Skeletal muscle satellite cell (primary cell): ENCODE data around the gene TMEM183A.
"Not testable (repeated sequence)": the region's sequence is repeated elsewhere in the genome, so short reads cannot be mapped to it uniquely, and the experiment has no call there.

Experiments used
- H3K27me3 ChIP-seq: 2 replicates; pipeline ENCODE4 v1.7.0; 2013; ENCODE audit warnings: low read length; ENCODE audit not compliant: control insufficient read depth, insufficient read depth
- H3K36me3 ChIP-seq: 2 replicates; pipeline ENCODE4 v1.7.0; 2013; ENCODE audit warnings: mild to moderate bottlenecking, control low read depth, low read length; ENCODE audit not compliant: insufficient read depth
- H3K4me1 ChIP-seq: 2 replicates; pipeline ENCODE4 v1.7.0; 2013; ENCODE audit warnings: low read length; ENCODE audit not compliant: control insufficient read depth, insufficient read depth
- H3K4me2 ChIP-seq: 2 replicates; pipeline ENCODE4 v1.7.0; 2013; ENCODE audit warnings: mild to moderate bottlenecking, low read length
- H3K4me3 ChIP-seq: 2 replicates; pipeline ENCODE4 v1.7.0; 2013; ENCODE audit warnings: low read length
- H3K9ac ChIP-seq: 2 replicates; pipeline ENCODE4 v1.7.0; 2013; ENCODE audit warnings: mild to moderate bottlenecking, low read depth, low read length, moderate library complexity
- H3K9me3 ChIP-seq: replicated peaks from 2 replicates; pipeline ENCODE4 v1.7.0; 2013; ENCODE audit warnings: mild to moderate bottlenecking, control low read depth, low read length

Gene TMEM183A

GRCh38 chr1:202968351-202968750 is 38.8 kb upstream of the TMEM183A start:
- H3K9me3 ChIP-seq = no peaks in the 10 kb centered on the region
- no peak overlapping the region for H3K4me3 ChIP-seq
- peaks cover 10% of the 10 kb centered on the region for H3K27me3 ChIP-seq
- peaks cover 12% of the 10 kb centered on the region for H3K36me3 ChIP-seq
- peaks cover 32% of the 10 kb centered on the region for H3K4me1 ChIP-seq
- H3K9ac ChIP-seq = no peak overlapping the region
- no peak overlapping the region for H3K4me2 ChIP-seq

GRCh38 chr1:202968895-202969295 is 38.3 kb upstream of the TMEM183A start:
- H3K36me3 ChIP-seq = peaks cover 6% of the 10 kb centered on the region
- no peak overlapping the region for H3K4me3 ChIP-seq
- H3K4me2 ChIP-seq = no peak overlapping the region
- peaks cover 32% of the 10 kb centered on the region for H3K4me1 ChIP-seq
- no peak overlapping the region for H3K9ac ChIP-seq
- H3K27me3 ChIP-seq = peaks cover 15% of the 10 kb centered on the region
- H3K9me3 ChIP-seq = no peaks in the 10 kb centered on the region

- Histone ChIP-seq H3K36me3 (no peaks in the 10 kb centered on the region), H3K4me3 (no peak overlapping the region), H3K4me2 (no peak overlapping the region), H3K9ac (no peak overlapping the region), H3K9me3 (no peaks in the 10 kb centered on the region), H3K27me3 (peaks cover 38% of the 10 kb centered on the region), H3K4me1 (peaks cover 6% of the 10 kb centered on the region)
Observed at GRCh38 chr1:202972046-202972445, 35.1 kb upstream of the TMEM183A start.

DNA sequence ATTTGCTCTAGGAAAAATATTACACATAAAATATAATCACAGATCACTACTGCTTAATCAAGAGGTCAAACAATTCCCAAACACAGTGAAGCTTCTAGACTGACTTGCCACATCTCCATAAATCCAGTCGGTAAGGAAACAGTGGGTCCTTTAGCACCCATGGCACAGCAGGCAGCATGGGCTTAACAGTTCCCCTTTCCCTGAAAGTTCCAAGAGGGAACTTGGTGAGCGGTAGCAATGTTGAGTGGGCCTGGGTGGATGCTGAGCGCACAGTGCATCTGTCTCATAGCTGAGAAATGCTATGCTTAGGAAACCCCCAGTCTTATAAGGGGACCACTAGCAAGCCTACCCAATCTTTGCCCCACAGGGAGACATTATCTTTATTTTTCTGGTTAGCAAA is 32.3 kb upstream of the TMEM183A start:
- no peaks in the 10 kb centered on the region for H3K4me1 ChIP-seq

DNA sequence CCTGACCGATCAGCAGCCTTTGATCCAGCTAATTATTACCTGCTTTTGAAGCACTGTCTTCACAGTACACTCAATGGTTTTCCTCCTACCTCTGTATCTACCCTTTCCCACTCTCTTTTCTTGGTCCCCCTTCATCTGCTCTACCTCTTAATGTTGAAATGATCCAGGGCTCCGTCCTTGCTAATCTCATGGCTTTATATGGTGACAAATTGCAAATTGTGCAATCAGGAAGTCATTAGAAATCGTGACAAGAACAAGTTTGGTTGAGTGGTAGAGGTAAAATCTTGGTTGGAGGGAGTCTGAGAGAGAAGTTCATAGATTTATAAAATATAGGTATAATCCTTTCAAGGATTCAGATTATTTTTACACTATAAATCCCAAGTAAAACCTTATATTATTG is 30.5 kb upstream of the TMEM183A start:
- H3K27me3 ChIP-seq = peaks cover 73% of the 10 kb centered on the region
- no peak overlapping the region for H3K4me3 ChIP-seq

More for the DNA sequence above, 32.3 kb upstream of the TMEM183A start:
- peaks cover 64% of the 10 kb centered on the region for H3K27me3 ChIP-seq
- no peaks in the 10 kb centered on the region for H3K9me3 ChIP-seq
- no peak overlapping the region for H3K4me3 ChIP-seq
- H3K4me2 ChIP-seq = no peak overlapping the region
- no peak overlapping the region for H3K9ac ChIP-seq
- H3K36me3 ChIP-seq = no peaks in the 10 kb centered on the region

DNA sequence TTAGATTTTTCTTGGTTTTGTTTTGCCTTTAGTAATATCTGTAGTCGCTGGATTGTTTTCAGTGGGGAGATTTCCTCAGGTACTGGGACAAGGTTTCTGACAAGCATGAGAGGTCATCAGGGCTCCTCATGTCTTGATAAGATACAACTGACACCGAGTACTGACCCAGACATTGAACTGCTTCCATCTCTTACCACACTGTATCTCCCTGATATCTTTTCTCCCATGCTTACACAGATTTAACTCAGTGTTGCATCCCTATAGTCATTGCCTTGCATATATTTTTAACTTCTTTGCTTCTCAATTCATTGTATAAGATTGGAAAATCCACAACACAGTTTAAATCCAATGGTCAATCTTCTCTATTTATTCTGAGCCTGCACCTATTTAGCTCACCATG is 27.7 kb upstream of the TMEM183A start:
- H3K36me3 ChIP-seq = no peaks in the 10 kb centered on the region
- H3K4me1 ChIP-seq = no peaks in the 10 kb centered on the region
- H3K9me3 ChIP-seq = no peaks in the 10 kb centered on the region
- no peak overlapping the region for H3K4me2 ChIP-seq
- no peak overlapping the region for H3K4me3 ChIP-seq
- H3K27me3 ChIP-seq = peaks cover 53% of the 10 kb centered on the region
- H3K9ac ChIP-seq = no peak overlapping the region

More for the DNA sequence above, 30.5 kb upstream of the TMEM183A start:
- H3K9ac ChIP-seq = no peak overlapping the region
- no peaks in the 10 kb centered on the region for H3K9me3 ChIP-seq
- H3K4me1 ChIP-seq = no peaks in the 10 kb centered on the region
- H3K4me2 ChIP-seq = no peak overlapping the region
- H3K36me3 ChIP-seq = no peaks in the 10 kb centered on the region

GRCh38 chr1:202981939-202982338 is 25.2 kb upstream of the TMEM183A start:
- H3K9me3 ChIP-seq = no peaks in the 10 kb centered on the region
- H3K36me3 ChIP-seq = no peaks in the 10 kb centered on the region
- H3K9ac ChIP-seq = no peak overlapping the region
- no peak overlapping the region for H3K4me3 ChIP-seq
- H3K27me3 ChIP-seq = peaks cover 51% of the 10 kb centered on the region
- no peaks in the 10 kb centered on the region for H3K4me1 ChIP-seq
- H3K4me2 ChIP-seq = no peak overlapping the region

GRCh38 chr1:202982715-202983430 is 24.3 kb upstream of the TMEM183A start:
- H3K27me3 ChIP-seq = peaks cover 51% of the 10 kb centered on the region
- H3K4me1 ChIP-seq = no peaks in the 10 kb centered on the region
- H3K9ac ChIP-seq = no peak overlapping the region
- H3K4me2 ChIP-seq = no peak overlapping the region
- H3K4me3 ChIP-seq = no peak overlapping the region
- H3K36me3 ChIP-seq = no peaks in the 10 kb centered on the region
- H3K9me3 ChIP-seq = no peaks in the 10 kb centered on the region

DNA sequence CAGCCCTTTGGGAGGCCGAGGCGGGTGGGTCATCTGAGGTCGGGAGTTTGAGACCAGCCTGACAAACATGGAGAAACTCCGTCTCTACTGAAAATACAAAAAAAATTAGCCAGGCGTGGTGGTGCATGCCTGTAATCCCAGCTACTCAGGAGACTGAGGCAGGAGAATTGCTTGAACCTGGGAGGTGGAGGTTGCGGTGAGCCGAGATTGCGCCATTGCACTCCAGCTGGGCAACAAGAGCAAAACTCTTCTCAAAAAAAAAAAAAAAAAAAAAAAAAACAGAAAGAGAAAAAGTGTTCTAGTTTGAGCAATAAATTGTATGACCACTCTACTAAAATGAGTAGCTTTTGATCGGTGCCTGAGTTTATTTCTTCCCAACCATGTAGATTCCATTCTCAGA is 21.1 kb upstream of the TMEM183A start:
- not testable (repeated sequence) for H3K4me1 ChIP-seq, H3K9ac ChIP-seq, H3K4me3 ChIP-seq, H3K9me3 ChIP-seq, H3K4me2 ChIP-seq, H3K36me3 ChIP-seq
- H3K27me3 ChIP-seq = peaks cover 49% of the 10 kb centered on the region

GRCh38 chr1:202987255-202987654 is 19.9 kb upstream of the TMEM183A start:
- no peaks in the 10 kb centered on the region for H3K36me3 ChIP-seq
- no peak overlapping the region for H3K4me3 ChIP-seq
- H3K4me1 ChIP-seq = no peaks in the 10 kb centered on the region
- no peak overlapping the region for H3K9ac ChIP-seq
- H3K27me3 ChIP-seq = peaks cover 61% of the 10 kb centered on the region
- no peaks in the 10 kb centered on the region for H3K9me3 ChIP-seq
- H3K4me2 ChIP-seq = no peak overlapping the region

DNA sequence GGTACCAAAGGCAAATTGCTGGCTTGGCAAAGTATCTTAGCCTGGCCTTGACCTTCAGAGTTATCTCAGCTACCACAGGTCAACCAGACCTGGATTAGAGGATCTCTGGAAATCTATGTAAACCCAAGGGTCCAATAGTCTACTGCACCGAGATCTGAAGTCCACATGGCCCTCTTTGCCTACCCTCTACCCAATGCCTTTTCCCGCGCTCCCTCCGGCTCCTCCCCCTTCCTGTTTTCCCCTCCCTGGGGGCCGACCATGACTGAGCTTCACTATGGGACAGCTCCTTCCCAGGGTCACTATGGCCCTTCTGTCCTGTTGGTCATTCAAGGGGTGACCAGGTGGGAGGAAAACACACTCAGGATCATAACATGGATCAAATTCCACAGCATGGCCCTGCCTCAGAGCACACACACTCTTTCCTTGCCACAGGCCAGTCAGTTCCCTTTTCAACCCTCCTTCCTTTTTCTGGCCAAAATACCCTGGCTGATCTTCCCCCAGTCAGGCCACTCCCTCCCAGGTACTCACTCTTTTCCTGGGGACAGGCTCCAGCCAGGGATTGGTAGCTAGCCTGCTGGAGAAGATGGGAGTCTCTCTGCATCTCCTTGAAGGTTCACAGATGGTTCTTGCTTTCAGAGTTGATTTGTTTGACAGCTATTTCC is 19.1 kb upstream of the TMEM183A start:
- H3K4me3 ChIP-seq = no peak overlapping the region
- no peak overlapping the region for H3K9ac ChIP-seq
- H3K27me3 ChIP-seq = peaks cover 69% of the 10 kb centered on the region
- H3K4me1 ChIP-seq = no peaks in the 10 kb centered on the region
- no peaks in the 10 kb centered on the region for H3K36me3 ChIP-seq
- no peaks in the 10 kb centered on the region for H3K9me3 ChIP-seq
- no peak overlapping the region for H3K4me2 ChIP-seq

GRCh38 chr1:202989879-202990278 is 17.3 kb upstream of the TMEM183A start:
- H3K4me2 ChIP-seq = no peak overlapping the region
- H3K27me3 ChIP-seq = peaks cover 75% of the 10 kb centered on the region
- H3K36me3 ChIP-seq = no peaks in the 10 kb centered on the region
- H3K4me3 ChIP-seq = no peak overlapping the region
- H3K9ac ChIP-seq = no peak overlapping the region
- no peaks in the 10 kb centered on the region for H3K4me1 ChIP-seq
- H3K9me3 ChIP-seq = no peaks in the 10 kb centered on the region
